Neural progenitor cell (in vitro differentiated cells): ENCODE measurements around the gene PAK1. TPM values are rescaled to one million over a fixed set of nuclear protein-coding genes. Genes with fewer than 3 reads are reported as not detected.

Experiments
- DNase-seq: peaks from one replicate; pipeline ENCODE4 v3.0.0-alpha.2; 2016; ENCODE audit warnings: low spot score
- H2AFZ ChIP-seq: fragments of 200-600 bp; sonication (generic); replicated peaks from 2 replicates; pipeline ENCODE4 v1.6.1; 2016; ENCODE audit warnings: antibody characterized with exemption
- H3F3A ChIP-seq: fragments of 200-600 bp; sonication (generic); 2 replicates; pipeline ENCODE4 v1.6.1; 2016; ENCODE audit warnings: antibody characterized with exemption, low read depth
- H3K27ac ChIP-seq: fragments of 200-600 bp; sonication (generic); 2 replicates; pipeline ENCODE4 v1.5.1; 2016; ENCODE audit warnings: mild to moderate bottlenecking
- H3K27me3 ChIP-seq: fragments of 200-600 bp; sonication (generic); 2 replicates; pipeline ENCODE4 v1.6.1; 2016; ENCODE audit warnings: mild to moderate bottlenecking, moderate library complexity
- H3K36me3 ChIP-seq: fragments of 200-600 bp; sonication (generic); 2 replicates; pipeline ENCODE4 v1.5.1; 2016
- H3K4me1 ChIP-seq: fragments of 200-600 bp; sonication (generic); 2 replicates; pipeline ENCODE4 v1.6.1; 2016; ENCODE audit warnings: mixed run types
- H3K4me2 ChIP-seq: fragments of 200-600 bp; sonication (generic); 2 replicates; pipeline ENCODE4 v1.6.1; 2016
- H3K4me3 ChIP-seq: fragments of 200-600 bp; sonication (generic); 2 replicates; pipeline ENCODE4 v1.5.1; 2016
- H3K79me2 ChIP-seq: fragments of 200-600 bp; sonication (generic); 2 replicates; pipeline ENCODE4 v1.6.1; 2016; ENCODE audit warnings: low read depth
- H3K9ac ChIP-seq: fragments of 200-600 bp; sonication (generic); 2 replicates; pipeline ENCODE4 v1.6.1; 2016
- H3K9me3 ChIP-seq: fragments of 200-600 bp; sonication (generic); 2 replicates; pipeline ENCODE4 v1.5.1; 2016; ENCODE audit warnings: low read depth
- H4K20me1 ChIP-seq: fragments of 200-600 bp; sonication (generic); 2 replicates; pipeline ENCODE4 v1.6.1; 2016; ENCODE audit warnings: low read depth
- H3K27ac Mint-ChIP-seq: 3 replicates; pipeline ENCODE4 v1.8.0; 2021; ENCODE audit warnings: mixed read lengths
- H3K27me3 Mint-ChIP-seq: 2 replicates; pipeline ENCODE4 v1.8.0; 2022; ENCODE audit warnings: low read depth, mild to moderate bottlenecking, inconsistent platforms, moderate library complexity, mixed read lengths; ENCODE audit not compliant: insufficient read depth
- H3K36me3 Mint-ChIP-seq: 3 replicates; pipeline ENCODE4 v1.8.0; 2021; ENCODE audit warnings: mixed read lengths
- H3K4me1 Mint-ChIP-seq: 3 replicates; pipeline ENCODE4 v1.8.0; 2021; ENCODE audit warnings: mixed read lengths
- H3K4me3 Mint-ChIP-seq: 3 replicates; pipeline ENCODE4 v1.8.0; 2021; ENCODE audit warnings: mild to moderate bottlenecking, moderate library complexity, mixed read lengths
- H3K9me3 Mint-ChIP-seq: 3 replicates; pipeline ENCODE4 v1.8.0; 2020; ENCODE audit warnings: mixed read lengths
- EZH2 ChIP-seq: fragments of 200-600 bp; sonication (generic); IDR thresholded peaks from 2 replicates; pipeline ENCODE4 v1.6.1; 2017; ENCODE audit warnings: antibody characterized with exemption, mild to moderate bottlenecking, moderate library complexity
- EZH2phosphoT487 ChIP-seq: fragments of 200-600 bp; sonication (generic); IDR thresholded peaks from 2 replicates; pipeline ENCODE4 v1.6.1; 2017; ENCODE audit warnings: antibody characterized with exemption
- total RNA-seq: library from RNA; depleted of rRNA; stranded (reverse); fragments of >200 nt; gene quantifications from 2 replicates; pipeline ENCODE4 v1.2.3, GENCODE V29; 2015; ENCODE audit warnings: low replicate concordance
- TF ChIP-seq, protein P1 (sequence below): fragments of 200-600 bp; sonication (generic); IDR thresholded peaks from 2 replicates; pipeline ENCODE4 v1.5.1; 2017; ENCODE audit warnings: antibody characterized with exemption, mild to moderate bottlenecking

The PAK1 gene
- total RNA-seq, 1 donor from 2014 or later: 52.1 TPM

DNA sequence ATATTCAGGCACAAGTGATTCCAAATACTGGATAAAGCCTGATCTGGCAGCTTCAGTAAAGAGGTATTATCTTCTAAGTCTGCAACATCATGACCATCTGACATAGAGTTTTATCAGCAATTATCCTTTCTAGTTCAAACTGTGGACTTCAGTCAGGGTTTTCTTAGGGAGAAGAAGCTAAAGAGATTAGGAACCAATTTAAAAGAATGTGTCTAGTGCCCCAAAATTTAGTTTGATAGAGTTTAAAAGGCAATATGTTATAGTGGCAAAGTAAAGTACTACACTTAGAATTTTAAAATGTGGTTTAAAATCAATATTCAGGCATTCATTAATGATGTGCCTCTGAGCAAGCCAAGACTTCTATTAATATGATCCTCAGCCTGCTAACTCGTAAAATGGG, 5.4 kb downstream of the PAK1 start:
- peak overlapping the region; percentile 34 for H3K4me2 ChIP-seq
- H3K27me3 ChIP-seq: no peaks in the 10 kb centered on the region
- TF ChIP-seq EZH2 (no peak), EZH2phosphoT487 (no peak)
- TF ChIP-seq, protein P1, sequence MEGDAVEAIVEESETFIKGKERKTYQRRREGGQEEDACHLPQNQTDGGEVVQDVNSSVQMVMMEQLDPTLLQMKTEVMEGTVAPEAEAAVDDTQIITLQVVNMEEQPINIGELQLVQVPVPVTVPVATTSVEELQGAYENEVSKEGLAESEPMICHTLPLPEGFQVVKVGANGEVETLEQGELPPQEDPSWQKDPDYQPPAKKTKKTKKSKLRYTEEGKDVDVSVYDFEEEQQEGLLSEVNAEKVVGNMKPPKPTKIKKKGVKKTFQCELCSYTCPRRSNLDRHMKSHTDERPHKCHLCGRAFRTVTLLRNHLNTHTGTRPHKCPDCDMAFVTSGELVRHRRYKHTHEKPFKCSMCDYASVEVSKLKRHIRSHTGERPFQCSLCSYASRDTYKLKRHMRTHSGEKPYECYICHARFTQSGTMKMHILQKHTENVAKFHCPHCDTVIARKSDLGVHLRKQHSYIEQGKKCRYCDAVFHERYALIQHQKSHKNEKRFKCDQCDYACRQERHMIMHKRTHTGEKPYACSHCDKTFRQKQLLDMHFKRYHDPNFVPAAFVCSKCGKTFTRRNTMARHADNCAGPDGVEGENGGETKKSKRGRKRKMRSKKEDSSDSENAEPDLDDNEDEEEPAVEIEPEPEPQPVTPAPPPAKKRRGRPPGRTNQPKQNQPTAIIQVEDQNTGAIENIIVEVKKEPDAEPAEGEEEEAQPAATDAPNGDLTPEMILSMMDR: no peak
- DNase-seq: no peak
- Mint-ChIP-seq H3K4me3 (no peak overlapping the region), H3K9me3 (no peaks in the 10 kb centered on the region), H3K36me3 (no peaks in the 10 kb centered on the region), H3K27ac (no peak overlapping the region), H3K27me3 (no peaks in the 10 kb centered on the region), H3K4me1 (peaks cover 47% of the 10 kb centered on the region)
- H3K9me3 ChIP-seq: no peaks in the 10 kb centered on the region
- peaks cover 8% of the 10 kb centered on the region for H4K20me1 ChIP-seq
- peaks cover 44% of the 10 kb centered on the region for H3K4me1 ChIP-seq
- no peak overlapping the region for H3K9ac ChIP-seq
- H3K36me3 ChIP-seq: no peaks in the 10 kb centered on the region
- H2AFZ ChIP-seq: no peak overlapping the region
- H3F3A ChIP-seq: peaks cover 28% of the 10 kb centered on the region
- no peak overlapping the region for H3K27ac ChIP-seq
- H3K79me2 ChIP-seq: peaks cover 62% of the 10 kb centered on the region
- no peak overlapping the region for H3K4me3 ChIP-seq

DNA sequence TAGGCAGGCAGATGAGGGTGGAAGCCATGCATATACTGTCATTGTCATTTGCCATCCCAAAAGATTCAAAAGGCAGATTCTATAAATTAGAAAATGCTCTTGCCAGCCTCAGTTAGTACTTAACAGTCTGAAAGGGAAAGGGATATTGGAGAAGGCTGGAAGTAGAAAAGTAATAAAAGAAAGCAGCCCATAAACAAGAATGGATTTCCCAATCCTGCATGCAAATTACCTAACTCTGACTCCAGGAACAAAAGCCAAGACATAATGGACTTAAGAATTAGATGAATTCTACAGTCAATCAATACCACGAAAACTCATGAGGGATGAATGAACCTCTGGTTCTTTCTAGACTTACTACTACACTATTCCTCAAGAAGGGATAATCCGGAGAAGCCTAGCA, 5.9 kb downstream of the PAK1 start:
- H3K27me3 Mint-ChIP-seq: no peaks in the 10 kb centered on the region
- no peak overlapping the region for H3K9ac ChIP-seq
- H3K79me2 ChIP-seq: peaks cover 62% of the 10 kb centered on the region
- no peak overlapping the region for H2AFZ ChIP-seq
- peak; percentile 13 for DNase-seq
- peaks cover 8% of the 10 kb centered on the region for H4K20me1 ChIP-seq
- peaks cover 44% of the 10 kb centered on the region for H3K4me1 ChIP-seq
- peak overlapping the region; percentile 34 for H3K4me2 ChIP-seq
- H3K9me3 ChIP-seq: no peaks in the 10 kb centered on the region
- no peaks in the 10 kb centered on the region for H3K27me3 ChIP-seq
- H3K9me3 Mint-ChIP-seq: no peaks in the 10 kb centered on the region
- H3K4me1 Mint-ChIP-seq: peaks cover 48% of the 10 kb centered on the region
- no peak overlapping the region for H3K4me3 Mint-ChIP-seq
- no peak overlapping the region for H3K27ac Mint-ChIP-seq
- H3K36me3 ChIP-seq: no peaks in the 10 kb centered on the region
- no peaks in the 10 kb centered on the region for H3K36me3 Mint-ChIP-seq
- H3K27ac ChIP-seq: no peak overlapping the region
- H3K4me3 ChIP-seq: no peak overlapping the region
- H3F3A ChIP-seq: peaks cover 28% of the 10 kb centered on the region
- no peak for TF ChIP-seq EZH2
- no peak for TF ChIP-seq EZH2phosphoT487
- TF ChIP-seq, protein P1: no peak

DNA sequence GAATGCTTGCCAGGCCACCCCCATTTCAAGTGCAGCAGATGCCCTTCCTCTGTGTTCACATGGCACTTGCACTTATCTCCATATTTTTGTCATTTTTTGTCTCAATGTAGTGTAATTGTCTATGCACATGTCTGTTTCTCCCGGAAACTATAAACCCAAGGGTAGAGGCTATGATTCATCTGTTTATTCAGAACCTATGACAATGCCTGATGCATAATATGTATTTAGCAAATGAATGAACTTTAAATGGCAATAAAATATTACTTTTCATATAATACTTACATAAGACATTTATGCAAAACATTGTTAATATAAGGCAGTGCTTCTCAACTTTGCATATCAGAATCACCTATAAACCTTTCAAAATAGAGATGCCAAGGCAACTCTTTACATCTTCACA, 6.7 kb downstream of the PAK1 start:
- Histone ChIP-seq H3K36me3 (no peaks in the 10 kb centered on the region), H3K27ac (no peak overlapping the region), H3K9me3 (no peaks in the 10 kb centered on the region), H3K9ac (no peak overlapping the region), H4K20me1 (peaks cover 8% of the 10 kb centered on the region), H2AFZ (no peak overlapping the region), H3K79me2 (peaks cover 56% of the 10 kb centered on the region), H3K4me2 (no peak overlapping the region), H3F3A (peaks cover 25% of the 10 kb centered on the region), H3K4me3 (no peak overlapping the region), H3K4me1 (peaks cover 38% of the 10 kb centered on the region), H3K27me3 (no peaks in the 10 kb centered on the region)
- H3K4me1 Mint-ChIP-seq: peaks cover 41% of the 10 kb centered on the region
- TF ChIP-seq, protein P1: no peak
- TF ChIP-seq EZH2phosphoT487: no peak
- TF ChIP-seq EZH2: no peak
- no peak for DNase-seq
- H3K9me3 Mint-ChIP-seq: no peaks in the 10 kb centered on the region
- H3K4me3 Mint-ChIP-seq: no peak overlapping the region
- no peak overlapping the region for H3K27ac Mint-ChIP-seq
- H3K27me3 Mint-ChIP-seq: no peaks in the 10 kb centered on the region
- no peaks in the 10 kb centered on the region for H3K36me3 Mint-ChIP-seq
